Endodermal cell (in vitro differentiated cells): ENCODE measurements around the gene TBC1D1. TPM values are rescaled to one million over a fixed set of nuclear protein-coding genes. Genes with fewer than 3 reads are reported as not detected.

ENCODE experiments used
- DNase-seq: peaks from one replicate; pipeline ENCODE4 v3.0.0-alpha.2; 2017
- H3K27ac ChIP-seq: 2 replicates; pipeline ENCODE4 v1.5.1; 2013; ENCODE audit warnings: mild to moderate bottlenecking, low read depth, low read length, moderate library complexity
- H3K27me3 ChIP-seq: 2 replicates; pipeline ENCODE4 v1.6.1; 2013; ENCODE audit warnings: mild to moderate bottlenecking, low read length, moderate library complexity; ENCODE audit not compliant: insufficient read depth, control insufficient read depth, poor library complexity, severe bottlenecking
- H3K36me3 ChIP-seq: 2 replicates; pipeline ENCODE4 v1.7.0; 2013; ENCODE audit warnings: mild to moderate bottlenecking, low read length, moderate library complexity; ENCODE audit not compliant: control insufficient read depth, insufficient read depth
- H3K4me1 ChIP-seq: one replicate; pipeline ENCODE4 v1.7.0; 2013; ENCODE audit warnings: low read length; ENCODE audit not compliant: control insufficient read depth, insufficient read depth
- H3K4me3 ChIP-seq: 2 replicates; pipeline ENCODE4 v1.5.1; 2013; ENCODE audit warnings: mild to moderate bottlenecking, low read length, moderate library complexity
- H3K9ac ChIP-seq: 2 replicates; pipeline ENCODE4 v1.6.1; 2013; ENCODE audit warnings: mild to moderate bottlenecking, low read length, moderate library complexity; ENCODE audit not compliant: poor library complexity, severe bottlenecking; ENCODE audit errors: extremely low read depth
- H3K9me3 ChIP-seq: 2 replicates; pipeline ENCODE4 v1.6.1; 2013; ENCODE audit warnings: mild to moderate bottlenecking, low read length, moderate library complexity; ENCODE audit not compliant: control insufficient read depth
- H3K27ac Mint-ChIP-seq: 2 replicates; pipeline ENCODE4 v1.8.0; 2020; ENCODE audit warnings: mixed read lengths
- H3K27me3 Mint-ChIP-seq: 2 replicates; pipeline ENCODE4 v1.8.0; 2021; ENCODE audit warnings: mild to moderate bottlenecking, mixed read lengths; ENCODE audit not compliant: insufficient read depth
- H3K36me3 Mint-ChIP-seq: 2 replicates; pipeline ENCODE4 v1.8.0; 2020; ENCODE audit warnings: low read depth, mixed read lengths
- H3K4me1 Mint-ChIP-seq: 2 replicates; pipeline ENCODE4 v1.8.0; 2020; ENCODE audit warnings: mixed read lengths
- H3K4me3 Mint-ChIP-seq: 2 replicates; pipeline ENCODE4 v1.8.0; 2020; ENCODE audit warnings: mild to moderate bottlenecking, moderate library complexity, mixed read lengths
- H3K9me3 Mint-ChIP-seq: 2 replicates; pipeline ENCODE4 v1.8.0; 2020; ENCODE audit warnings: mild to moderate bottlenecking, mixed read lengths
- WGBS, 2 experiments: methylation state at CpG; one replicate each; pipeline versions ENCODE4 v1.1.5 to v1.1.7; 2013; ENCODE audit warnings: missing lambda C conversion rate in 2 of 2, mixed read lengths in 1 of 2; ENCODE audit not compliant: insufficient coverage in 1 of 2, insufficient read length in 1 of 2; 5-methylcytosine and 5-hydroxymethylcytosine counted together
- total RNA-seq, 2 donors: library from RNA; stranded (reverse); fragmentation: NEBNext Ultra II Directional in 1 of 2; extraction: Animal tissue kit (Norgen Biotek cat#: 25700) in 1 of 2; gene quantifications; 2 replicates in 1 of 2; 3 replicates in 1 of 2; pipeline ENCODE4 v1.2.1, GENCODE V29; 2021
- TF ChIP-seq, protein P1 (sequence below): fragments of 200-600 bp; sonication (generic); conservative IDR thresholded peaks from 2 replicates; pipeline ENCODE4 v1.5.0; 2021; ENCODE audit warnings: antibody characterized with exemption, mild to moderate bottlenecking

TBC1D1 gene
- total RNA-seq, 2 donors from 2014 or later: 110 to 122 TPM

DNA sequence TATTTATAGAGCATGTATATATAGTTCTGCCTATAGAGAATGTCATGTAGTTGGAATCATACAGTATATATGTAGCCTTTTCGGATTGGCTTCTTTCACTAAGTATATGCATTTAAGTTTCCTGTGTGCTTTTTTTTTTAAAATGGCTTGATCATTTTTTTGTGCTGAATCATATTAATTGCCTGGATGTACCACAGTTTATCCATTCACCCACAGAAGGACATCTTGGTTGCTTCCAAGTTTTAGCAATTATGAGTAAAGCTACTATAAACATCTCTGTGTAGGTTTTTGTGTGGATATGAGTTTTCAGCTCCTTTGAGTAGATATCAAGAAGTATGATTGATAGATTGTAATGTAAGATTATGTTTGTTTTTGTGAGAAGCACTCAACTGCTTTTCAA is 93.1 kb downstream of the TBC1D1 start:
- Mint-ChIP-seq H3K27ac (no peak overlapping the region), H3K27me3 (no peaks in the 10 kb centered on the region), H3K9me3 (no peaks in the 10 kb centered on the region), H3K4me1 (peaks cover 49% of the 10 kb centered on the region), H3K36me3 (no peaks in the 10 kb centered on the region), H3K4me3 (no peak overlapping the region)
- Histone ChIP-seq H3K27me3 (no peaks in the 10 kb centered on the region), H3K36me3 (peaks cover 3% of the 10 kb centered on the region), H3K9ac (no peak overlapping the region), H3K9me3 (no peaks in the 10 kb centered on the region), H3K27ac (no peak overlapping the region), H3K4me1 (peaks cover 17% of the 10 kb centered on the region), H3K4me3 (no peak overlapping the region)
- no peak for DNase-seq
- TF ChIP-seq, protein P1, sequence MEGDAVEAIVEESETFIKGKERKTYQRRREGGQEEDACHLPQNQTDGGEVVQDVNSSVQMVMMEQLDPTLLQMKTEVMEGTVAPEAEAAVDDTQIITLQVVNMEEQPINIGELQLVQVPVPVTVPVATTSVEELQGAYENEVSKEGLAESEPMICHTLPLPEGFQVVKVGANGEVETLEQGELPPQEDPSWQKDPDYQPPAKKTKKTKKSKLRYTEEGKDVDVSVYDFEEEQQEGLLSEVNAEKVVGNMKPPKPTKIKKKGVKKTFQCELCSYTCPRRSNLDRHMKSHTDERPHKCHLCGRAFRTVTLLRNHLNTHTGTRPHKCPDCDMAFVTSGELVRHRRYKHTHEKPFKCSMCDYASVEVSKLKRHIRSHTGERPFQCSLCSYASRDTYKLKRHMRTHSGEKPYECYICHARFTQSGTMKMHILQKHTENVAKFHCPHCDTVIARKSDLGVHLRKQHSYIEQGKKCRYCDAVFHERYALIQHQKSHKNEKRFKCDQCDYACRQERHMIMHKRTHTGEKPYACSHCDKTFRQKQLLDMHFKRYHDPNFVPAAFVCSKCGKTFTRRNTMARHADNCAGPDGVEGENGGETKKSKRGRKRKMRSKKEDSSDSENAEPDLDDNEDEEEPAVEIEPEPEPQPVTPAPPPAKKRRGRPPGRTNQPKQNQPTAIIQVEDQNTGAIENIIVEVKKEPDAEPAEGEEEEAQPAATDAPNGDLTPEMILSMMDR: no peak
- WGBS, 2 experiments: 83% methylated on average over 1 of the region's 1 CpG; no CpG with 5 or more reads in 1 of the 2 experiments

DNA sequence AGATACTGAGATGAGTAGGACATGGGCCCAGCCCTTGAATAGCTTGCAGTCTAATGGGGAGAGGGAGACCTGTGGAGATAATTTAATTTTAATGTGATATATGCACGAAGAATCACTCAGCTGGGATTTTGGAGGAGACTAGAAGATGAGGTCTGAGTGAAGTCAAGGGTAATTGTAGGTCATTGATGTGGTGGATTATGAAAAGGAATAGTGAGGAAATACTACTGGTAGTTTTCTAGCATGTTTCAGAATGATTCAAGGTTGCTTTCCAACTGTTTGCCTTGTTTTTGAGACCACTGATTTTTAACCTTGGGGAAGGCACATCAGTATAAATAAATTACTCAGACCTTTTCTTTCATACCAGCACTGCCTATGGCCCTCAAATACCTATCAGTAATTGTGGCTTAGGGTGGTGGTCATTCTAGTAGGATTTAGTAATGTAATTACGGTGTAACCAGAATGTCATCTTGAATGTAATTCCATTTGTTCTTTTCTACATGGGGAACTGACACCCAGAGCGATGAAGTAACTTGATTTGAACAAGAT is 94.9 kb downstream of the TBC1D1 start:
- Histone ChIP-seq H3K36me3 (peaks cover 3% of the 10 kb centered on the region), H3K27me3 (no peaks in the 10 kb centered on the region)
- 94 to 95% methylated on average over 3 of the region's 3 CpGs for WGBS, 2 experiments

DNA sequence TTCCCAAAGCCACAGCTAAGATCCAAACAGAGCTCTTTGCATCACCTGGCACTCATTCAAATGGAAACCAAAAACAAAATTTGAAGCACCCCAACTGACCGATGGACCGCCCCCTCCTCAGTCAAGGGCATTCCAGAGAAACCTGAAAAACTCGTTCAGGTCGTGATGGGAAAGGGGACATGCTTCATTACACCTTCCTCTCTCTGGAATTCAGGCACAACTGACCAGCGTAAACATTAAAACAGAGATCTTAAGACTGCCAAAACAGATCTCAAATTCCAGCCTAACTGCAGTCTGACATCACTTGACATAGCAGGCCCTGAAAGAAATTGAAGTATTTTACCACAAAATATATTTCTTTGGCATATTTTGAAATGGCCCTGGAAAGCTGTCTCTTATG is 97.8 kb downstream of the TBC1D1 start:
- Mint-ChIP-seq H3K27ac (peak overlapping the region; percentile 89), H3K9me3 (no peaks in the 10 kb centered on the region), H3K4me1 (peaks cover 50% of the 10 kb centered on the region), H3K4me3 (no peak overlapping the region), H3K36me3 (peaks cover 5% of the 10 kb centered on the region), H3K27me3 (no peaks in the 10 kb centered on the region)
- peak; percentile 79 for DNase-seq
- Histone ChIP-seq H3K4me1 (peaks cover 18% of the 10 kb centered on the region), H3K27ac (no peak overlapping the region), H3K4me3 (no peak overlapping the region), H3K9ac (no peak overlapping the region), H3K27me3 (no peaks in the 10 kb centered on the region), H3K9me3 (no peaks in the 10 kb centered on the region), H3K36me3 (peaks cover 3% of the 10 kb centered on the region)
- WGBS, 2 experiments: 71 to 81% methylated on average over 5 of the region's 5 CpGs
- TF ChIP-seq, protein P1: no peak

More for the DNA sequence above, 94.9 kb downstream of the TBC1D1 start:
- H3K9ac ChIP-seq: no peak overlapping the region
- H3K9me3 ChIP-seq: no peaks in the 10 kb centered on the region
- Mint-ChIP-seq H3K36me3 (no peaks in the 10 kb centered on the region), H3K4me3 (no peak overlapping the region), H3K9me3 (no peaks in the 10 kb centered on the region), H3K4me1 (peaks cover 57% of the 10 kb centered on the region), H3K27me3 (no peaks in the 10 kb centered on the region), H3K27ac (no peak overlapping the region)
- peaks cover 26% of the 10 kb centered on the region for H3K4me1 ChIP-seq
- no peak overlapping the region for H3K4me3 ChIP-seq
- DNase-seq: no peak
- TF ChIP-seq, protein P1: no peak
- no peak overlapping the region for H3K27ac ChIP-seq
